ENCODE measurements around the gene RPS4Y1. TPM values are rescaled to one million over a fixed set of nuclear protein-coding genes. Genes with fewer than 3 reads are reported as not detected.

Gene RPS4Y1
- polyA plus RNA-seq, 1 of the 3 experiments (the other 2 are of a cell fraction) = not detected

- no peak for DNase-seq
- no peaks in the 10 kb centered on the region for H3K79me2 ChIP-seq (ENCODE audit: insufficient read depth)
- no peaks in the 10 kb centered on the region for H4K20me1 ChIP-seq (ENCODE audit: insufficient read depth)
- H3K9ac ChIP-seq = no peak overlapping the region
- no peak overlapping the region for H2AFZ ChIP-seq (ENCODE audit: low read depth)
- H3K4me1 ChIP-seq (ENCODE audit: control insufficient read depth in 1 of 2, insufficient read depth in 2 of 2, low read depth in 1 of 2, low read length in 1 of 2) = no peaks in the 10 kb centered on the region
- H3K36me3 ChIP-seq (replicated peaks in 1 of 2; ENCODE audit: control insufficient read depth in 1 of 2, insufficient read depth in 2 of 2, low read length in 1 of 2) = no peaks in the 10 kb centered on the region
- H3K4me3 ChIP-seq (ENCODE audit: low read depth in 2 of 2, low read length in 1 of 2) = no peak overlapping the region
- ChIA-PET CTCF (no interaction called here), POLR2A (no interaction called here)
- no peak overlapping the region for H3K4me2 ChIP-seq
- WGBS (ENCODE audit: low lambda C conversion rate) = no CpG with 5 or more reads among the region's 1 CpG
- H3F3A ChIP-seq (replicated peaks; ENCODE audit: insufficient read depth) = no peaks in the 10 kb centered on the region
- no peak for TF ChIP-seq JUND (IDR thresholded peaks at IDR 0.05)
- TF ChIP-seq TAF1 (IDR thresholded peaks at IDR 0.05; ENCODE audit: borderline replicate concordance, low read depth, low read length) = no peak
- no peak for TF ChIP-seq CHD2 (IDR thresholded peaks at IDR 0.05; ENCODE audit: low read length, partially characterized antibody)
- no peak for TF ChIP-seq FOXJ3 (CRISPR knock-in tag; IDR thresholded peaks at IDR 0.05)
- no peak for TF ChIP-seq ELF1 (IDR thresholded peaks at IDR 0.05)
- TF ChIP-seq TEAD4 (IDR thresholded peaks at IDR 0.05; ENCODE audit: borderline replicate concordance, insufficient read depth) = no peak
- TF ChIP-seq ZBTB33 (IDR thresholded peaks at IDR 0.05; ENCODE audit: borderline replicate concordance, low read depth) = no peak
- no peak for TF ChIP-seq USF2 (IDR thresholded peaks at IDR 0.05; ENCODE audit: borderline replicate concordance, low read depth, low read length)
- H3K27me3 ChIP-seq (ENCODE audit: insufficient read depth) = no peaks in the 10 kb centered on the region
- no peaks in the 10 kb centered on the region for H3K9me3 ChIP-seq
- no peak overlapping the region for H3K27ac ChIP-seq (ENCODE audit: low read depth in 2 of 2, low read length in 1 of 2)
- H3K9me2 ChIP-seq = no peaks in the 10 kb centered on the region
Measured at GRCh38 chrY:2893471-2893870, 52.1 kb downstream of the RPS4Y1 start.

GRCh38 chrY:2896050-2896449, 54.6 kb downstream of the RPS4Y1 start:
- no peak for DNase-seq
- Histone ChIP-seq H3K4me1 (ENCODE audit: control insufficient read depth in 1 of 2, insufficient read depth in 2 of 2, low read depth in 1 of 2, low read length in 1 of 2) (no peaks in the 10 kb centered on the region), H3K36me3 (replicated peaks in 1 of 2; ENCODE audit: control insufficient read depth in 1 of 2, insufficient read depth in 2 of 2, low read length in 1 of 2) (no peaks in the 10 kb centered on the region), H3K9ac (no peak overlapping the region), H3K27ac (ENCODE audit: low read depth in 2 of 2, low read length in 1 of 2) (no peak overlapping the region), H3F3A (replicated peaks; ENCODE audit: insufficient read depth) (no peaks in the 10 kb centered on the region), H3K4me2 (no peak overlapping the region), H3K9me2 (no peaks in the 10 kb centered on the region), H4K20me1 (ENCODE audit: insufficient read depth) (no peaks in the 10 kb centered on the region), H3K27me3 (ENCODE audit: insufficient read depth) (no peaks in the 10 kb centered on the region), H3K4me3 (ENCODE audit: low read depth in 2 of 2, low read length in 1 of 2) (no peak overlapping the region), H2AFZ (ENCODE audit: low read depth) (no peak overlapping the region), H3K9me3 (no peaks in the 10 kb centered on the region), H3K79me2 (ENCODE audit: insufficient read depth) (no peaks in the 10 kb centered on the region)
- no CpG with 5 or more reads among the region's 2 CpGs for WGBS (ENCODE audit: low lambda C conversion rate)
- CTCF ChIA-PET = no interaction called here
- TF ChIP-seq MEF2A (IDR thresholded peaks at IDR 0.05; ENCODE audit: borderline replicate concordance, low read depth) = no peak
- no peak for TF ChIP-seq ELF1 (IDR thresholded peaks at IDR 0.05)
- TF ChIP-seq EP300 (IDR thresholded peaks at IDR 0.05; ENCODE audit: borderline replicate concordance in 1 of 2, low read depth in 1 of 2, low read length in 1 of 2) = no peak
- no peak for TF ChIP-seq RCOR1 (IDR thresholded peaks at IDR 0.05; ENCODE audit: low read length)
- no peak for TF ChIP-seq FOSL2 (IDR thresholded peaks at IDR 0.05; ENCODE audit: borderline replicate concordance, low read depth)
- no peak for TF ChIP-seq GATA2 (CRISPR knock-in tag; IDR thresholded peaks at IDR 0.05)
- TF ChIP-seq GABPA (IDR thresholded peaks at IDR 0.05; ENCODE audit: low read depth) = no peak
- TF ChIP-seq USF1 (IDR thresholded peaks at IDR 0.05; ENCODE audit: borderline replicate concordance, low read depth) = no peak
- no peak for TF ChIP-seq USF2 (IDR thresholded peaks at IDR 0.05; ENCODE audit: borderline replicate concordance, low read depth, low read length)
- TF ChIP-seq CTCF (IDR thresholded peaks at IDR 0.05) = no peak
- no peak for TF ChIP-seq FOXJ3 (CRISPR knock-in tag; IDR thresholded peaks at IDR 0.05)
- TF ChIP-seq ZBTB33 (IDR thresholded peaks at IDR 0.05; ENCODE audit: borderline replicate concordance, low read depth) = no peak
- no peak for TF ChIP-seq JUND (IDR thresholded peaks at IDR 0.05)
- TF ChIP-seq NFIC (IDR thresholded peaks at IDR 0.05; ENCODE audit: borderline replicate concordance) = no peak
- TF ChIP-seq TAF1 (IDR thresholded peaks at IDR 0.05; ENCODE audit: borderline replicate concordance, low read depth, low read length) = no peak
- POLR2A ChIA-PET = no interaction called here
